Testis (tissue), 3 donors: ENCODE results near the gene RHOH. TPM values are rescaled to one million over a fixed set of nuclear protein-coding genes. Genes with fewer than 3 reads are reported as not detected.

Source experiments
- DNase-seq: peaks from one replicate; pipeline ENCODE4 v3.0.0-alpha.2; 2019
- H3K27ac ChIP-seq, 2 donors: fragments of 200-600 bp; sonication (generic); one replicate each; pipeline ENCODE4 v1.5.1; 2019
- H3K27me3 ChIP-seq: fragments of 200-600 bp; sonication (generic); one replicate; pipeline ENCODE4 v1.5.1; 2019
- H3K36me3 ChIP-seq: fragments of 200-600 bp; sonication (generic); one replicate; pipeline ENCODE4 v1.5.1; 2017; ENCODE audit warnings: low read depth; ENCODE audit errors: missing control alignments
- H3K4me1 ChIP-seq: fragments of 200-600 bp; sonication (generic); one replicate; pipeline ENCODE4 v1.5.1; 2019
- H3K4me3 ChIP-seq, 2 donors: fragments of 200-600 bp; sonication (generic); one replicate each; pipeline ENCODE4 v1.5.1; 2017 to 2019
- H3K9me3 ChIP-seq: fragments of 200-600 bp; sonication (generic); one replicate; pipeline ENCODE4 v1.5.1; 2017
- CTCF ChIP-seq, 3 experiments: fragments of 450-650 bp in 2 of 3; fragments of 200-600 bp in 1 of 3; sonication (generic) in 1 of 3; IDR thresholded peaks; one replicate each; pipeline ENCODE4 v1.5.1; 2016 to 2019; ENCODE audit warnings: antibody characterized with exemption in 3 of 3, mild to moderate bottlenecking in 2 of 3, moderate library complexity in 1 of 3
- POLR2A ChIP-seq: fragments of 450-650 bp; IDR thresholded peaks from one replicate; pipeline ENCODE4 v1.6.1; 2017; ENCODE audit warnings: antibody characterized with exemption, mild to moderate bottlenecking, moderate library complexity
- WGBS, 2 donors: methylation state at CpG; one replicate each; pipeline ENCODE4 v1.1.5; 2018; 5-methylcytosine and 5-hydroxymethylcytosine counted together
- intact Hi-C: fragments of 100-400 bp; cut with DNase I; formaldehyde crosslinking; loops from one replicate; pipeline ENCODE4 v1.15.1; 2023; ENCODE audit warnings: low total_unique reads
- polyA plus RNA-seq: library from polyadenylated mRNA; stranded (reverse); fragments of 350-450 nt; fragmentation: Illumina TruSeq; extraction: RNeasy Lipid Tissue Mini Kit (QIAGEN cat#74804); gene quantifications from one replicate; pipeline ENCODE4 v1.2.3, GENCODE V29; 2014; ENCODE audit warnings: low read depth, low replicate concordance; ENCODE audit not compliant: insufficient read depth
- total RNA-seq, 2 donors: library from RNA; depleted of rRNA; stranded (reverse); fragments of >200 nt; gene quantifications; one replicate each; pipeline ENCODE4 v1.2.3, GENCODE V29; 2016

The RHOH gene
- total and polyA plus RNA-seq, 3 donors from 2014 or later = 0.39 to 2.5 (median 1.2) TPM

GRCh38 chr4:40157436-40157835 is 39.4 kb upstream of the RHOH start:
- DNase-seq = no peak
- H3K4me1 ChIP-seq = no peaks in the 10 kb centered on the region
- H3K27me3 ChIP-seq = no peaks in the 10 kb centered on the region
- H3K36me3 ChIP-seq = no peaks in the 10 kb centered on the region
- no peak overlapping the region for H3K4me3 ChIP-seq
- intact Hi-C loops = no loop called here
- no peaks in the 10 kb centered on the region for H3K9me3 ChIP-seq
- no peak overlapping the region for H3K27ac ChIP-seq
- WGBS, 2 donors = 92 to 94% methylated on average over 4 of the region's 4 CpGs
- TF ChIP-seq CTCF (IDR thresholded peaks at IDR 0.05) (no peak), POLR2A (no peak)

- no peak overlapping the region for H3K4me3 ChIP-seq
- no peak for DNase-seq
- WGBS, 2 donors = 94 to 97% methylated on average over 9 of the region's 9 CpGs
- intact Hi-C loops = no loop called here
- H3K27me3 ChIP-seq = no peaks in the 10 kb centered on the region
- no peaks in the 10 kb centered on the region for H3K4me1 ChIP-seq
- TF ChIP-seq CTCF (IDR thresholded peaks at IDR 0.05) (no peak), POLR2A (no peak)
- peaks cover 2% of the 10 kb centered on the region for H3K36me3 ChIP-seq
- H3K27ac ChIP-seq = no peak overlapping the region
- H3K9me3 ChIP-seq = no peaks in the 10 kb centered on the region
Observed at GRCh38 chr4:40160258-40160657, 36.6 kb upstream of the RHOH start.

DNA sequence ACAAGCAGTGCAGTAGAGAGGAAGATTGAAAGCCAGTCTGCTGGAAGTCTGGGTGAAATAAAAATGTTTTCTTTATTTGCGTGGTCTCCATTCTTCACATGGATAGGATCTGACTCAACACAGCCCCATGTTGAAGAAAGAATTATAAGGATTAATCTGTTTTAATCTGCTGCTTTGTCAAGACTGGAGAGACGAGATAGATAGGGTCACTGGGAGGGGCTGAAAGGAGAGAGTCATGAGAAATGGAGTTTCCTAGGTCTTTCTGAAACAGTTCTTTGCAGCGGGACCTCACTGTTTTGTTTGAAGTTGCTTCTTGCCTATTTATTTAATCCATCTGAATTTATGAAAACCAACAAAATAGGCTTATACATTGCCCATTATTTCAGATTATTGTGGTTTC is 32.4 kb upstream of the RHOH start:
- intact Hi-C loops = no loop called here
- Histone ChIP-seq H3K36me3 (peaks cover 2% of the 10 kb centered on the region), H3K4me3 (no peak overlapping the region), H3K27ac (no peak overlapping the region), H3K27me3 (no peaks in the 10 kb centered on the region), H3K4me1 (no peaks in the 10 kb centered on the region), H3K9me3 (no peaks in the 10 kb centered on the region)
- DNase-seq = no peak
- WGBS, 2 donors = 71 to 93% methylated on average over 3 of the region's 3 CpGs
- TF ChIP-seq CTCF (IDR thresholded peaks at IDR 0.05) (no peak), POLR2A (no peak)

DNA sequence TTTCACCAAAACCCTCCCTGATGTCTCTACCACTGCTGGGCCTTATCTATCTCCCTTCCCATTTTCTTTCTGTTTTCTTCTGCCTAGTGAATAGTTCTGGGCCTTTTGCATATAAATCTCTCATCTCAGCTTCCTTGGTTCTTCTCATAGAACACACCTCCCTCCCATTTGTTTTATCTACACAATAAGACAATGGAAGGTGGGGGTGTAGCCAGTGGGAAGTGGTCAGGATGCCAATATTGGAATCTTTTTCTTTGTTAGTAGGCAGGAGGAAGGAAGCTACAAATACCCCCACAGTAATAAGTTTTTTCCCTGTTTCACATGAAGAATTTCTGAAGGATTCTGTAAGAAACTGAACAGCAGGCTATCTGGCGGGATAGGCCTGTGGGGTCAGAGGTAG is 30.9 kb upstream of the RHOH start:
- Histone ChIP-seq H3K36me3 (peaks cover 2% of the 10 kb centered on the region), H3K27ac (no peak overlapping the region)
- 89 to 91% methylated on average over 1 of the region's 1 CpG for WGBS, 2 donors

More for the DNA sequence above, 30.9 kb upstream of the RHOH start:
- Histone ChIP-seq H3K27me3 (no peaks in the 10 kb centered on the region), H3K4me1 (no peaks in the 10 kb centered on the region), H3K4me3 (no peak overlapping the region), H3K9me3 (no peaks in the 10 kb centered on the region)
- DNase-seq = no peak
- TF ChIP-seq CTCF (IDR thresholded peaks at IDR 0.05) (no peak), POLR2A (no peak)
- intact Hi-C loops = no loop called here
